ENCODE data around the gene FANCC.
A peak's percentile ranks its signal among the peaks of the same experiment; 100 is the strongest.
"Not testable (repeated sequence)": the region's sequence is repeated elsewhere in the genome, so short reads cannot be mapped to it uniquely, and the experiment has no call there.

Gene FANCC

GRCh38 chr9:95317119-95317892, at the start of gene FANCC:
FANCC (minus strand) TSS chr9:95317709; CDS start chr9:95249291, 68,418 bp downstream.
- peak; percentile 78 for DNase-seq

GRCh38 chr9:95366731-95367325, 49.3 kb upstream of the FANCC start:
- no peak for DNase-seq

GRCh38 chr9:95365766-95366165, 48.3 kb upstream of the FANCC start:
- no peak for DNase-seq

- DNase-seq: no peak
Observed at GRCh38 chr9:95363051-95363841, 45.7 kb upstream of the FANCC start.

GRCh38 chr9:95360866-95361265, 43.4 kb upstream of the FANCC start:
- no peak for DNase-seq

- no peak for DNase-seq
Observed at GRCh38 chr9:95357316-95357715, 39.8 kb upstream of the FANCC start.

GRCh38 chr9:95355500-95355899, 38.0 kb upstream of the FANCC start:
- no peak for DNase-seq

- no peak for DNase-seq
Observed at GRCh38 chr9:95351051-95351450, 33.5 kb upstream of the FANCC start.

- DNase-seq: no peak
Observed at GRCh38 chr9:95350266-95350665, 32.8 kb upstream of the FANCC start.

- DNase-seq: no peak
Observed at GRCh38 chr9:95349091-95350038, 31.9 kb upstream of the FANCC start.

- DNase-seq: no peak
Observed at GRCh38 chr9:95346021-95346420, 28.5 kb upstream of the FANCC start.

- no peak for DNase-seq
Observed at GRCh38 chr9:95344735-95345325, 27.3 kb upstream of the FANCC start.

GRCh38 chr9:95343725-95344287, 26.3 kb upstream of the FANCC start:
- DNase-seq: no peak

- DNase-seq: no peak
Observed at GRCh38 chr9:95342571-95342970, 25.1 kb upstream of the FANCC start.

GRCh38 chr9:95341293-95341962, 23.9 kb upstream of the FANCC start:
- no peak for DNase-seq

- no peak for DNase-seq
Observed at GRCh38 chr9:95338243-95338642, 20.7 kb upstream of the FANCC start.

- DNase-seq: no peak
Observed at GRCh38 chr9:95336281-95336680, 18.8 kb upstream of the FANCC start.

- DNase-seq: no peak
Observed at GRCh38 chr9:95333426-95333825, 15.9 kb upstream of the FANCC start.

GRCh38 chr9:95332860-95333259, 15.4 kb upstream of the FANCC start:
- DNase-seq: no peak

GRCh38 chr9:95330720-95331404, 13.4 kb upstream of the FANCC start:
- no peak for DNase-seq

- not testable (repeated sequence) for DNase-seq
Observed at GRCh38 chr9:95329061-95329460, 11.6 kb upstream of the FANCC start.

All from activated gamma-delta T cell treated with Interleukin-2 at 50 U/mL for 16 hours (primary cell).